Activated CD4-positive, alpha-beta T cell treated with anti-CD3 and anti-CD28 coated beads, Interleukin-2, Interleukin-6, amounts not matched to agents 100 ng/mL and 50 ng/mL, durations not matched to agents 16 hours and 8 hours (primary cell): ENCODE measurements around the gene FHAD1.

ENCODE experiments used
- DNase-seq: peaks from one replicate; pipeline ENCODE4 v3.0.0-alpha.2; 2020

FHAD1 gene

GRCh38 chr1:15246960-15247614 lies at the start of gene FHAD1:
FHAD1 (plus strand) TSS chr1:15247223; CDS start chr1:15251785, 4,562 bp downstream.
- DNase-seq = peak; percentile 63

- no peak for DNase-seq
Observed at GRCh38 chr1:15197591-15198447, 49.2 kb upstream of the FHAD1 start.

GRCh38 chr1:15198684-15199083 lies 48.3 kb upstream of the FHAD1 start:
- no peak for DNase-seq

GRCh38 chr1:15201221-15201620 lies 45.8 kb upstream of the FHAD1 start:
- DNase-seq = no peak

- DNase-seq = no peak
Observed at GRCh38 chr1:15201849-15202551, 45.0 kb upstream of the FHAD1 start.

- no peak for DNase-seq
Observed at GRCh38 chr1:15204931-15205330, 42.1 kb upstream of the FHAD1 start.

GRCh38 chr1:15205586-15206346 lies 41.3 kb upstream of the FHAD1 start:
- no peak for DNase-seq

GRCh38 chr1:15206418-15207030 lies 40.5 kb upstream of the FHAD1 start:
- no peak for DNase-seq

GRCh38 chr1:15207031-15207828 lies 39.8 kb upstream of the FHAD1 start:
- no peak for DNase-seq

- no peak for DNase-seq
Observed at GRCh38 chr1:15207829-15208429, 39.1 kb upstream of the FHAD1 start.

GRCh38 chr1:15210651-15211375 lies 36.2 kb upstream of the FHAD1 start:
- no peak for DNase-seq

- DNase-seq = no peak
Observed at GRCh38 chr1:15211424-15211823, 35.6 kb upstream of the FHAD1 start.

GRCh38 chr1:15212216-15212953 lies 34.6 kb upstream of the FHAD1 start:
- no peak for DNase-seq

- no peak for DNase-seq
Observed at GRCh38 chr1:15212954-15213291, 34.1 kb upstream of the FHAD1 start.

GRCh38 chr1:15213341-15213821 lies 33.6 kb upstream of the FHAD1 start:
- DNase-seq = no peak

- DNase-seq = no peak
Observed at GRCh38 chr1:15214527-15214926, 32.5 kb upstream of the FHAD1 start.

- no peak for DNase-seq
Observed at GRCh38 chr1:15215116-15215515, 31.9 kb upstream of the FHAD1 start.

GRCh38 chr1:15217654-15218053 lies 29.4 kb upstream of the FHAD1 start:
- DNase-seq = no peak
